HG02885 (cell line): ENCODE data around the gene NOPCHAP1.
"Not testable (repeated sequence)": the region's sequence is repeated elsewhere in the genome, so short reads cannot be mapped to it uniquely, and the experiment has no call there.

Source experiments
- ATAC-seq: cut with Tn5 transposase; IDR thresholded peaks from one replicate; pipeline ENCODE4 v1.9.1; 2021; ENCODE audit warnings: mild to moderate bottlenecking; ENCODE audit not compliant: unreplicated experiment, poor library complexity

The NOPCHAP1 gene

GRCh38 chr12:104986022-104986941 is at the start of gene NOPCHAP1:
TSS of gene NOPCHAP1 (plus strand) at chr12:104986316. CDS start at chr12:104986353, 37 bp downstream.
- ATAC-seq, result peak; percentile 97

- no peak for ATAC-seq
Observed at GRCh38 chr12:104938371-104938770, 47.7 kb upstream of the NOPCHAP1 start.

GRCh38 chr12:104939089-104939488 is 47.0 kb upstream of the NOPCHAP1 start:
- ATAC-seq, result no peak

- ATAC-seq, result no peak
Observed at GRCh38 chr12:104941454-104941853, 44.7 kb upstream of the NOPCHAP1 start.

GRCh38 chr12:104942075-104942474 is 44.0 kb upstream of the NOPCHAP1 start:
- ATAC-seq, result no peak

GRCh38 chr12:104943401-104943800 is 42.7 kb upstream of the NOPCHAP1 start:
- not testable (repeated sequence) for ATAC-seq

GRCh38 chr12:104944252-104944651 is 41.9 kb upstream of the NOPCHAP1 start:
- no peak for ATAC-seq

- not testable (repeated sequence) for ATAC-seq
Observed at GRCh38 chr12:104948716-104949115, 37.4 kb upstream of the NOPCHAP1 start.

GRCh38 chr12:104951759-104952509 is 34.2 kb upstream of the NOPCHAP1 start:
- ATAC-seq, result no peak

- no peak for ATAC-seq
Observed at GRCh38 chr12:104952816-104953215, 33.3 kb upstream of the NOPCHAP1 start.

GRCh38 chr12:104953323-104953722 is 32.8 kb upstream of the NOPCHAP1 start:
- no peak for ATAC-seq

GRCh38 chr12:104955703-104956102 is 30.4 kb upstream of the NOPCHAP1 start:
- no peak for ATAC-seq

GRCh38 chr12:104956870-104957718 is 29.0 kb upstream of the NOPCHAP1 start:
- no peak for ATAC-seq

GRCh38 chr12:104957719-104958000 is 28.5 kb upstream of the NOPCHAP1 start:
- peak; percentile 33 for ATAC-seq

GRCh38 chr12:104958001-104958804 is 27.9 kb upstream of the NOPCHAP1 start, which contains the start of gene SLC41A2:
TSS of gene SLC41A2 (minus strand) at chr12:104958290. CDS start at chr12:104928527, 29,763 bp downstream.
- peak; percentile 83 for ATAC-seq

GRCh38 chr12:104958805-104959334 is 27.2 kb upstream of the NOPCHAP1 start:
- ATAC-seq, result no peak

- ATAC-seq, result no peak
Observed at GRCh38 chr12:104959335-104959841, 26.7 kb upstream of the NOPCHAP1 start.

- ATAC-seq, result no peak
Observed at GRCh38 chr12:104960464-104960863, 25.7 kb upstream of the NOPCHAP1 start.

GRCh38 chr12:104963757-104964156 is 22.4 kb upstream of the NOPCHAP1 start:
- ATAC-seq, result no peak
